GM19238 (cell line): ENCODE data around the gene MAGI1.
"Not testable (repeated sequence)": the region's sequence is repeated elsewhere in the genome, so short reads cannot be mapped to it uniquely, and the experiment has no call there.

Experiments
- DNase-seq: peaks from one replicate; pipeline ENCODE4 v3.0.0; 2011; ENCODE audit warnings: low spot score; ENCODE audit not compliant: insufficient read length

MAGI1 gene

DNA sequence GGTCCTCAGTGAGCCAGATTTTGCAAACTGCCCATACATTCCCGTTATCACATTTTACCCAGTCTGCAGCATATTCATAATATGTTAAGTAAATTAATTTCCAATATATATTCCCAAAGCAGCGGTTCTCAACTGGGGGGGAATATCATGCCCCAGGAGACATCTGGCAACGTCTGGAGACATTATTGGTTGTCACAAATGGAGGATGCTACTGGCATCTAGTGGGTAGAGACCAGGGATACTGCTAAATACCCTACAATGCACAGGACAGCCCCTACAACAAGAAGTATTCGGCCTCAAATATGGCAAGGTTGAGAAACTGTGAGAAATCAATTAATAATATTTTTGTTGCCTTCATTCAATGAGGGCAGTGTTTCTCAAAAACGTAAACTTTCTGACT, 280.3 kb downstream of the MAGI1 start:
- no peak for DNase-seq

DNA sequence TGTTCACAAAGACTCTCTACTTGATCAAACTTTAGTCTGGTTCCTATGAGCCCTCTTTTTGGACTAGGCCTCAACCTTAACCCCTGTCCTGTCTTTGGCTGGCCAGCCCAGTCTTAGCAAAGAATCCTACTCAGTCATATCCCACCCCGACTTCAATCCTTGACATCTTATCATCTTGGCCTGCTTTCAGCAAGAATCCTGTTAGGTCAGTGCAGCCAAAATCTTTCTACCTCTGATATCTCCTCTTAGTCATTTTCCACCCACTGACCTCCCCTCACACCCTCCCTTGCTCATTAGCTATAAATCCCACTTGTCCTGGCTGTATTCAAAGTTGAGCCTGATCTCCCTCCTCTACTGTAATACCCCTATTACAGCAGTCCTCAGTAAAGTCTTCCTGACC, 286.1 kb downstream of the MAGI1 start:
- no peak for DNase-seq

DNA sequence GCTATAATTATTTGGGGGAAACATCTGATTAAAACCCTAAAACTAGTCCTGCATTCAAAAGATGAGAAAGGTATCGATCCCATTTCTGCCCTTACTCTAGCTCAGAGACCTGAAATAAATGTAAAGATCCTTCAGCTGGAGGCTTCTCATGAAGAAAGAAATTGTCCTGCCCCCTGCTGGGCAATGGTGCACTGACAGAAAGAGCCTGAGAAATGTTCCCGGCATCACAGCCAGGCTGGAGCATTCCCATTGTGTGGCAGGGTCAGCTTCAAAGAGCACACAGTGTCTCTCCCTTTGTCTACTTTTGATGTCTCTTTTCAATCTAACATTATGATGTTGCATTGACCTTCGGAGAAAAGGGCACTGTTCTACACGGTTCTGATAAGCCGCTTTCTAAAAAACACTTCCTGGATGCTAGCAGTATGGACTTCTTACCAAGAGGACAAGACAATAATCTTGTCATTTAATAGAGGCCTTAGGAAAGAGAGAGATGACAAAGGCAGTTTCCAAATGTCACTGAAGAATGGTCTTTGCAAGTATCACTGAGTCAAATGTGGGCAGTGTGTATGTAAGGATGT, 287.5 kb downstream of the MAGI1 start:
- DNase-seq = peak; percentile 2

DNA sequence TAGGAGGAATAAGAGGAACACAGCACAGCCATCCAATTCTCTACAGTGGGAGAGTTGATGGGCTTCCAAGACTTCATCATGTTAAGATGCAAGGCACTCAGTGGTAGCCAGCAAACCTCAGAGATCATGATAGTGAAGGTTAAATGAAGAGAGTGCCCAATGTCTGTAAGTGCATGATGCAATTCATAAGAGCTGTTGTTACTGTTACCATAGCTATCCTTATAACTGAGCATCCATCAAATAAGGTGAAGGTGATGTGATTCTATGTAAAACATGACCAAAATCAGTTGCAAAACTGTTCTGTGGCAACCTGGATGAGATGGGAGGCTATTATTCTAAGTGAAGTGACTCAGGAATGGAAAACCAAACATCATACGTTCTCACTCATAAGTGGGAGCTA, 289.7 kb downstream of the MAGI1 start:
- DNase-seq = no peak

DNA sequence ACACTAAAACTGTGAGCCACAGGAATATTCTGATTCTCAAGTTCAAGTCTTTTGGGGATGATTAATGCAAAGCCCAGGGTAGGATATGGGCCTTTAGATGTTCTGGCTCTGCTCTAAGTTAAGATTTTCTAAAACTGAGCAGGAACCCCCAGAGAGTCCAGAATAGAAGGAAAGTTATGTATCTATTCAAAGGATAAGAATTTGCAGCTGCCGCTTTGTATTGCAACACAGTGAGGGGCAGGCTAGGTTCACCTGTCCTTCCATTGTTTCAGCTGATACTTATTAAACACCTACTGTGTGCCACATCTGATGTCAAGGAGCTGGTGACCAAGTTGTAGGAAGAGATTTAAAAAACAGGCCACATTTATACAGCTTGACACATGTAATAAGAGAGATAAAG, 290.4 kb downstream of the MAGI1 start:
- DNase-seq = no peak

DNA sequence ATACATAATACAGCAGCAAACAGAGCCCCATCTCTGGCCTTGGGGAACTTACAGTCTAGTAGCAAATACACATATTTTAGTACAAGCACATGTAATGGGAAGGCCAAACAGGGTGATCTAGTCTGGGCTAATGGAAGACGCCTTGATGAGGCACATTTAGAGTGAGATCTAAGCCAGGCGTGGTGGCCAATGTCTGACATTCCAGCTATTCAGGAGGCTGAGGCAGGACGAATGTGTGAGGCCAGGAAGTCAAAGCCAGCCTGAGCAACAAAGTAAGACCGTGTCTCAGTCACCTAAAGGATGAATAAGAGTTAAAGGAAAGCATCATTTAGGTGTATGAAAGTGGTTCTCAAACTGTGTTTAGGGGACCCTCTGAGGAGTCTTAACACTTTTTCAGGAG, 291.9 kb downstream of the MAGI1 start:
- no peak for DNase-seq

DNA sequence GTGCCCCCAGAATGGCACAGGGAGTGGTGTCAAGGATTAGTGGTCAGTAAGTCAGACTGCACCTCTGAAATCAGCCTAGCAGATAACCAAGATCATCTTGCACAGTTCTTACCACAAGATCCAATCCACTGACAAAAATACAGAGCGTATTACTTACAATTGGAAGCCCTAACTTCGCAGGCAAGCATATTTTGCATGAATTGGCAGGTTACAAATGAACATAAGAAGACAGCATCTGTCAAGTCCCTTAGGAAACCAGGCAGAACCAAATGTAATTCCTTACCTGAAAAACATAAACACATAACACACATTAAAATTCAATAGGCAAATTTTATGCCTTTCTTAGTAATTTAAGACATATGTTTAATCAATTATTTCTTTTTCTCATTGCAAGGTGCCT, 293.4 kb downstream of the MAGI1 start:
- no peak for DNase-seq

DNA sequence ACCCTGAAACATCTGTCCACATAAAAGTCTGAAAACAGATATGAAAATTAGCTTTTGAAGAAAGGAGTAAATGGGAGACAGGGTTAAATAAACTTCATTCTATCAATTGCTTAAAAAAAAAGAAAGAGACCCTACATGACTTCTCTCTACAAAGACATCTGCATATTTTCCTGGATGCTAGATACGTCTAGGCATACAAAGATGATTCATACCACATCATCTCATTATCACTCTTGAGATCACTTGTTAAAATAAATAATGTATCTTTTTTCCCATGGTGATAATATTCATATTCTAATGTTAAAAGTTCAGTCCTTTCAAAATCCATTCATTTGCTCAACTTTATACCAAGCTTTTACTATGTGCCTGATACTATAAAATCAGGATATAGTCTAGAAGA, 295.8 kb downstream of the MAGI1 start:
- DNase-seq = no peak

DNA sequence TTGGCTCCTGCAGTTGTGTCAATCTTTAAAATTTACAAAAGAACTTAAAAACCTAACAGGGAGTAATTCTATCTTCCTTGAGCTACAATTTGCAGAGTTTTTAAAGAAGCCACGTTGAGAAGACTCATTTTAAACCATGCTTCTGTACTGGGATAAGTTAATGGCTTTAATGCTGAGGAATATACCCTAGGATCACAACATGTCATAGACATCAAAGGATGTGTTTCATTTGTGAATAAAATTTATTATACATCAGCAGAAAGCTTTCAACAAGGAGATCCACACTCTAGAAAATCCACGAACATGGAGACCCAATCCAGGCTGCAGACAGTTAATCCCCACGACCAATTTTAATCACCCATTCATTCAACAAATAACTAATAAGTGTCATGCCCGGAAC, 297.2 kb downstream of the MAGI1 start:
- DNase-seq = no peak

DNA sequence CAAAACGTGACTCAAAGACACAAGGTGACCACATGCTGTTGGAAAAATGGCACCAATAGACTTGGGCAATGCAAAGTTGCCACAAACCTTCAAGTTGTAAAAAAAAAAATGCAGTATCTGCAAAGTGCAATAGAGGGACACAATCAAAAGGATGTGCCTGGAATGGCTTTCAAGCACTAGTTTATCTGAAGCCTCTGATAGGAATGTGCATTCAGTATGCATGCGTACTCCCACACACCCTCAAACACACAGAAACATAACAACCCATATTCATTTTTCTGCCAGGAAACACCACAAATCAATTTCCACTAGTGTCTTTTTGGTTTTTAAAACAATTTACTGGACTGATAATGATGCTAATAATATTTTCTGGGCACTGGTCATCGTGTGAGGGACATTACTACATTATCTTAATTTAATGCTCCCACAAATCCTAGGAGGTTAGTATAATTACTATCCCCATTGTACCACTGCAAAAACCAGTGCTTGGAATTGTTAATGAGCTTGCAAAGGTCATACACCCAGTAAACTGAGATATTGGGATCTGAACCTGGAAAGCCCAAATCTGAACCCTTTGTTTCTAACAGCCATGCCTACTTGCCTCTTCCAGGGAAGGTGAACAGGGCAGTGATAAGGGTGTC, 298.7 kb downstream of the MAGI1 start:
- no peak for DNase-seq

DNA sequence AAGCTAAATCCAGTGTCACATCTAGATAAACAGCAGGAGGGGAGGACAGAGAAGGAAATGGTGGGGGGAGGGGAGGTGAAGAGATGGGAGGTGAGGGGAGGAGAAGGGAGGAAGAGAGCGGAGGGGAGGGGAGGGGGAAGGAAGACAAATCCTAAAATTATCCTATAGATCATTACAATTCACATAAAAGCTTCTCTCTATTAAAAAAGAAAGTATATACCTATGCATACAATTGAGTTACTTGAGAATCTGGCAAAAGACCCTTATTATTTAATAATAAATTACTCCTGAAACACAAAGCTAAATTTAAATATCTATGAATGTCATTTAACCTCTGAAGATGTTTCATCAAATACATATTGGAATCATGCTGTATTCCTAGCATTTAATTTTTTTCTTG, 303.9 kb downstream of the MAGI1 start:
- DNase-seq = no peak

DNA sequence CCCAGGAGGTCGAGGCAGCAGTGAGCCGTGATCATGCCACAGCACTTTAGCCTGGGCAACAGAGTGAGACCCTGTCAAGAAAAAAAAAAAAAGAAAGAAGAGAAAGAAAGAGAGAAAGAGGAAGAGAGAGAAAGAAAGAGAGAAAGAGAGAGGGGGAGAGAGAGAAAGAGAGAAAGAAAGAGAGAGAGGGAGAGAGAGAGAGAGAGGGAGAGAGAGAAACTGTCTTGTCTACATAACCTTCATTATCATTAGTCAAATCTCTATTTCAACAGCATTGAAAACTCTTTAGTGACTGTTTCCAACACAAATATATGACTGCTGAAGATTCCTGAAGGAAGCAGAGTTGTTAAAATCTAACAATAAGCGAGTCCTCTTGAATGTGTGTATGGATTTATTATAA, 304.3 kb downstream of the MAGI1 start:
- no peak for DNase-seq

DNA sequence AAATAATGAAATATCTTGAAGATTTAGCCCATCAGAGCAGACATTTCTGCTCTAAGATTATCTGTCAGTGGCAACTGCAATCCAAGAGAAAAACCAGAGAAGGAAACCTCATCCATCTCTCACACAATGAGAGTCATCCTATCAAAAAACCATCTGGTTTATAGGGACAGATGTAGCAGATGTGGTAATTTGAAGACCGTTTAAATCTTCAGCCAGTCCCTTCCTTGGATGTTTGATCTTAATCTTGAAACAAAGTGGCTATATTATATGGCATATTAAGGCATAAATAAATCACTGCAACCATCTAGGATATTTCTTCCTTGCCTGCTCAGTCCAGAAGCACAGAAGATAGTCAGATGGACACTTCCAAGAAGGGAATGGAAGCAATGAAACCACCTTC, 305.3 kb downstream of the MAGI1 start:
- DNase-seq = no peak

DNA sequence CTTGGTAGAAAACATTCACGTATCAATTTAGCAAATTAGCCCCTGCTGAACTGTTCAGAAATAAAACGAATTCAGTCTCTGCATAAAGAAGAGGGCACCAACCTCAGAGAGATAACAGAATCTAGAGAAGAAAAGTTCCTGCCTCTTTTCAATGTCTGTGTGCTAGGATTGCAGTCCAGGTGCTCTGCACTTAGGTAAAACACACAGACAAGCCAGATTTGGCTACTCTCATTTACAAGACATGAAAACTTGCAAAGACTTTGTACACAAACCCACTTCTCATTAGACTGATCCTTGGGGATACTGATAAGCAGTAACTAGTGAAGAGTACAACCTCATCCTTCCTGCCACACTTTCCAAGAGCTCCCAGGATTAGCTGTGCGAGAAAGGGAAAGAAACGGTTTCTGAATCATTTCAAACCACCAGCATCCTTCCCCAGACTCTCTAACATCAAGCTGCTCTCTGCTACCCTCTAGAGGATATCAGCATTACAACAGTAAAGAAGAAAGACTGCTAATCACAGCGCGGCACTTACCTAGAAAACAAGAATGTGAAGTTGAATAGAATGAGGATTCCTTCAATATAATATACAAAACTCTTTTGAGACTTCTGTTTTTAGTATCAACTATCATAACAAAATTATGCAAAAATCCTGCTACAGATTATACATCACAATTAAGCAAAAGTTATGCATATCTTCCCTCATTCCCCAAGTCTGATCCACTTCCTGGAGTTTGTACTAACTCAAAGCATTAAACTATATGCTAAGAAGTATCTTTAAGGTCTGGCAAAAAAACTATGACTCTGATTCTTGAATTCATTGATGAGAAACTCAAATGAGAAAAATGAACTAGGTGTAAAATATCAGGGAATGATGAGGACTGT, 306.4 kb downstream of the MAGI1 start:
- DNase-seq = peak; percentile 19

DNA sequence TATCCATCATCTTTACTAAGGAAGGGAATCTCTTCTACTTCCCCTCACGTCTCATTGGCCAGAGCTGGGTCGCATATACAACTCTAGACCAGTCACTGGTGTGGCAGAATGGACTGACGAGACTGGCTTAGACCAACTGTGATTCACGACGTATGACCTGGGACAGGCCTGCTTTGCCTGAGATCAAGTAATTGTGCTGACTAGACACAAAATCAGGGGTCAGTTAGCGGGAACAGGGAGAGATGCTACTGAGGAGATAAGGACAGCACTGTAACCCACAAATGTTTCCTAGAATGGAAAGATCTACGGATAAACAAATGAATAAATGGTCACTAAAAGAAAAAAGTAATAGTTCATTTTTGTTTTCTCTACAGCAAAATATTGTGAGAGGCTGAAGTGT, 308.3 kb downstream of the MAGI1 start:
- DNase-seq = no peak

DNA sequence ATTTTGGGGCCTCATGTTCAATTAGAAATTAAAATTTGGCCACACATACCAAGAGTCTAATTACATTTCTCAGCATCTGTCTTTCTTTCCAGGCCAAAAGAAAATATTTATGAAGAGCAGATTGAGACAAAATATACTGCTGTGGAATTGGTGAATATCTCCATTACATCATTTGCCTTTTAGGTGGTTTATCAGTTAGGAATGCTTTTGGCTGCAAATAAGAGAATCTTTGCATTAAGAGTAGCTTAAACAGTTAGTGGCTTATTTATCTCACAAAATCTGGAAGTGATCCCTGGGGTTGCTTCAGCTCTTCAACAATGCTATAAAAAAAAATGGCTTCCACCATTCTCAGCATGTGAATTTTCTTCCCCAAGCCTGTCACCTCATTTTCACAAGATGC, 308.7 kb downstream of the MAGI1 start:
- no peak for DNase-seq

DNA sequence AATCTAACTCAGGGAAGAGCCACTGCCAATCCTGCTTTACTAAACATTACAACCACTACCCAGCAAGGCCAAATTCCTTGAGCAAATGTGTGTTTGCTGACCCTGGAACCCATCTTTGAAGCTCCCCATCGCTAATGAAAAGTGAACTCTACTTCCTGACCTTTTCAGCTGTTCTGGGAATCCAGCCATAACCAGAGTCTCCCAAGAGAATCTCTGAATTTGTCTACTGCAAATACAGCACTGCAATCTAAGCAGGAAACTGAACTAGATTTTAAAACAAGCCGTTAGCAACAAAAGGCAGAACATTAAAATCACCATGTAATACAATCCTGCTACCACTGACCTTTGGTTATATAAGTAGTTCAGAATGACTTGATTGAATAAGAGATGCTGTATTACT, 309.2 kb downstream of the MAGI1 start:
- DNase-seq = no peak

DNA sequence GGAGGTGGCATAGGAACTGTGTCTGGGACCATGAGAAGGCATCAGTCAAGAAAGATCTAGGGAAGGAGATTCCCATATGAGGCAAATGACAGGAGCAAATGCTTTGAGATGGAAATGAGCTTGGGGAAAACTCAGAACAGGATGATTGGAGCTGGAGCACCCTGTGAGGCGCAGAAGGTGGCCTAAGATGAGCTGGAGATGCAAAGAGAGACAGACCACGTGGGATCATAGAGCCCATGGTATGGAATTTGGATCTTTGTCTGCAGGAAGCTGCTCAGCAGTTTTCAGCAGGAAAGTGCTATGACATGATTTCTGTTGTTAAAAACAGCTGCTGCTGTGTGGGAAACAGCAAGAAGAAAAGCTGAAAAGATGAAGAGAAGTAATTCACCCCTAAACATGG, 310.6 kb downstream of the MAGI1 start:
- DNase-seq = no peak

DNA sequence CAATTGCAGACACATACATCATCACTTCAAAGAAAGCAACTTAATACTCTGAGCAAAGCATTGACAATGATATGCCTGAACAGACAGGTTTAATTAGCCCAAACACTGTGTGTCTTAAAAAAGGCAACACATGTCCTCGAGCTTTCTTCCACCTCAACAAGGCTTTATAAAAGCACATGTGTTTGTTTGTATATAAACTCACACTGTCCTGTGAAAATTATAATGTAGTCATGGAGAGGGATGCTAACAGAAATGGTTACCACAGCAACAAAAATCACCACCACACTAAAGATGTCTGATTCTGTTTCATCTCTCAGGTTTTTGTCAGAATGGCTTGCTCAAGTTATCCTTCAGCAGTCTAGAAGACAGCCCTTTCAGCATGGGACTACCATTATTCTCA, 314.7 kb downstream of the MAGI1 start:
- DNase-seq = no peak

DNA sequence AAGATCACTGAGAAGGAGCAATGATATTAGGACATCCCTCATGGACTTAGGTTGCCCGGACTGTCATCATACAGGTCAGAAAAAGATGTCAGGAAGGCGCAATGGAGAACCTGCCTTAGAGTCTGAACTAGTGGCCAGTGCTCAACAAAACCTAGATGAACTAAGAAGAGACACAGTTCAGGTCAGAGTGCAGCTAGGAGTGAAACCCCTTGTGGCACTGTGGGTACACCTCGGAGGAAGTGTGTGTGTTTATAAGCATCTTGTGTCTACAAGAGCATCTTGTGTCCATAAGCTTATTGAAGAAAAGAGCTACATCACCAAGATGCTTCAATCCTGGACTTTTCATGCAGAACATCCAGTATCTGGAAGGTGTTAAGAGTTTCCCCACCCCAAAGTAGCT, 315.7 kb downstream of the MAGI1 start:
- no peak for DNase-seq

DNA sequence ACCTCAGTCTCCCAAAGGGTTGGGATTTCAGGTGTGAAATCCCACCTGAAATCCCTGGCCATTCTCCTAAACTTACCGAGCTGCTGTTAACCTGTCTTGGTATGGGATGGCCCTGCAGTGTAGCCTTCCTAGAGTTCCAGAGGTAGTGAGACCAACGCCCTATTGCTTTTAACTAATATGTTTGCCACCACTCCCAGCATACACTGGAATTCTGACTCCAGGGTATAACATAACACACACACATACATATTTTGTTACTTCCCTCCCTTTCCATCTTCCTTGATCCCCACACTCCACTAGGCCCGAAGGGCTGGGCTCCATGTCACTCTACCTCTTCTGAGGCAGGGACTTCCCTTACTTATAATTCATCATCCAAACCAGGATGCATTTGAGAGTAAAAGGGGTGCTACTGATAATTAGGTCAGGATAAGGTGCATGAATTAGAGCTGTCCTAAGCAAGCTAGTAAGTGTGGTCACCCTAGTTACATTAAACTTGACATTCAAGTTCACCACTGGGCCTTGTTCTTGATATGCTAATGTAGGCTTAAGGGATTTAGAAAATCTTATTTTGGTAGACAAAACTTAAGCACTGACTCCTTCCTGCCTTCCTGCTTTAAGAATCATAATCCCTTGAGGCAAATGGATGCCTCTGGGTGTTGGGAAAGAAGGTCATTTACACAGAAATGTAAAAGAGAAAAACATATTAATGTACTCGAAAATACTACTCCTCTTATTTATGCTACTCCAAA, 317.6 kb downstream of the MAGI1 start:
- DNase-seq = no peak

DNA sequence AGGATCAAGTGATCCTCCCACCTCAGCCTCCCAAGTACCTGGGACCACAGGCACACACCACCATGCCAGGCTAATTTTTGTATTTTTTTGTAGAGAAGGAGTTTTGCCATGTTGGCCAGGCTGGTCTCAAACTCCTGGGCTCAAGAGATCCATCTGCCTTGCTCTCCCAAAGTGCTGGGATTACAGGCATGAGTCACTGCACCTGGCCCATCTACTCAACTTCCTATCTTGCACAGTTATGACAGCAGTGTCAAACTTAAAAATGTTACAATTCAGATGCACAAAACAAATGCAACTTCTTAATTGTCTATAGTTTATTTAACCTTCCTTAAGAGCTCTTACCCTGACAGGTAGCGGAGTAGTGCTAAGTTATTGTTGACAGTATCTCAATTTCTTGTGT, 319.1 kb downstream of the MAGI1 start:
- DNase-seq = not testable (repeated sequence)
